Measurements from ENCODE around the gene SCARB1. TPM values are rescaled to one million over a fixed set of nuclear protein-coding genes. Genes with fewer than 3 reads are reported as not detected.

The SCARB1 gene
- total RNA-seq, 1 donor from 2014 or later: 10.2 TPM

DNA sequence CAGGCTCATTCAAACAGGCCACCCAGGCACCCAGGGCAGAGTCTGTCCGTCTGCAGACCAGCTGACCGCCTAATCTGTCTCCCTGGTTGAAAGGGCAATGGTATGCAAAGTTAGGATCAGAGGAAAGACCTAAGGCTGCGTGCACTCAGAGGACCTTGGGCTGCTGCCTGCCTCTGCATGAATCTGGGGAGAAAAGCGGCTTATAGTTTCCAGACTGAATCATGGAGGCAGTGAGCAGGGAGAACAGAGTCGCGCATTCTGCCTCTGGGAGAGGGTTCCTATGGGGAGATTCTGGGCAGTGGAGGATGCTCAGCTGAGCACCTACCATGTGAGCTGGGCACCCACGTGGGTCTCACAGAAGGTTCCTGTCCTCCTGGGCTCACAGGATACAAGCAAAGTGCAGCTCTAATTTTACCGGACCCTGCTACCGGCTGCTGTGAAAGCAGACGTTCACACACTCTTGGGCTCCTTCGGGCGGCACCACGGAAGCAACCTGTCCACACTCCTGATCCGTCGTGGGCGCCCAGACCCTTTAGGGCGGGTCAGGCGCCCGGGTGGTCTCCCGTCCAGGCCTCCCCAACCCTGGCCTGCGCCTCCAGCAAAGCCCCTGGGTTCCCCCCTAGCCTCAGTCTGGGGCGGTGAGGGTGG is 772 bp downstream of the SCARB1 start:
- ATAC-seq: peak; percentile 32

DNA sequence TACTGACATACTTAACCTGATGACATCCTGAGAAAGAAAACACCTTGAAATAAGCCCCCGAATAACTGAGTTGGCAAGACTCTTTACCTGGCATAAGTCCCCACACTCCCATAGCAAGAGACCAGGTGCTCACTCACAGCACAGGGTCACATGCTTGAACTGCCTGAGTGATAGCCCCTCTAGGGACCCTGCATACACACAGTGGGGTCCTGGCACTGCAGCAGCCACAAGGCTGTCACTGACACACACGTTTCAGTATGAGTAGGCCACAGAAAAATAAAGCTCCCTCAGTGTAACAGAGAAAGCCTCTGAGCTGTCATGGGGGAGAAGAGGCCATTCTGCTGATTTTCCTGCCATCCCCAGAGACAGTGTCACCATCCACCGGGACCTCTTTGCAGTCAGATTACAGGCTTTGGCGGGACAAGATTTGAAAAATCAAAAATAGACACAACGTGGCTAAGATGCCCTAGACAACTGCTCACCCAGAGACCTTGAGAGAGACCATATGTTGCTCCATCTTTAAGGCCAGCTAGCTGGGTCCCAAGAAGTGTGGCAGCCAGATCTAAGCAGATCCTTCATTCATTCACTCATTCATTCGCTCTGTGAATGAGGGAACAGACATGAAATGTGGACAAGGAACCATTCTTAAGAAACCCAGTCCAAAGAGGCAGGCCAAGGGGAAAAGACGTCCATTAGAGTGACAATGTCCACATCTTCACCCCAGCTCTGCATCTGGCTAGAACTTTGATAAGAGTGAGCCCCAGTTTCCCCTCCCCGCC is 1.6 kb downstream of the SCARB1 start:
- ATAC-seq: no peak

DNA sequence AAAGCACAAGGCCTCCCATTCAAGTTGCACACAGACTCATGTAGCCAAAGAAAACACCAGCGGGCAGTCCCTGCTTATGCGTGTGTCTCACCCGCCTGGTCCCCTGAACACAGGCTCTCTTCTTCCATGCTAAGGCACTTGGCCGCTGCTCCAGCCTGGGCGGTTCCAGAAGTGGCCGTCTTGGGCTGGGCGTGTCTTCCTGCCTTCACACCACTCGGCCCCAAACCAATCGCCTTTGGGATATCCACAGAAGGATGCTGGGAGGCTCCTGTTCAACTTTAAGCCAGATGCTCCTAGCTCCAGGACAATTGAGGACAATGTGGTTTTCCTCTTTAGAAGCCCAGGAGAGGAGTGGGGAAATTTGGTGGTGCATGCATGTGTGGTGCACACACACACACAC is 2.2 kb downstream of the SCARB1 start:
- peak; percentile 17 for ATAC-seq

DNA sequence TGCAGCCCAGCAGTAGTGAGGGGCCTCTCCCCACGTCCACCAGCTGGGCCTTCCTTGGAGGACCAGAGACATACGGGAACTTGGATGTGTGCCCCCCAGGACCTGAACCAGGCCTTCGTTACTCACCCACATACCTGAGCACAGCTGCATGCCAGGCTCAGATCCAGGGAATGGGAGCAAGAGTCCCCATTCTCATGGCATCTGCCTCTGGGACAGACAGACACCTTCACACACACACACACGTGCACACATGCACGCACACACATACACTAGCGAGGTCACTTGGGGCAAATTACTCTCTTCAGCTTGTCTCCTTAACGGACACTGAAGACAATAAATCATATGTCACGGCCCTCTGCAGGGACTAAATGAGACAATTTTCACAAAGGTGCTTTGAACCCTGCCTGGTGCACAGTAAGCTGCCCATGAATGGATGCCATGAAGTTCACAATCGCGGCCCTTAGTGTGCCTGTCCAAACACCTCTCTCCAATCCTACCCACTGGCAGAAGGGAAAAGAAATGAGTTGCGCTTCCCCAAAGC is 5.7 kb downstream of the SCARB1 start:
- ATAC-seq: no peak

DNA sequence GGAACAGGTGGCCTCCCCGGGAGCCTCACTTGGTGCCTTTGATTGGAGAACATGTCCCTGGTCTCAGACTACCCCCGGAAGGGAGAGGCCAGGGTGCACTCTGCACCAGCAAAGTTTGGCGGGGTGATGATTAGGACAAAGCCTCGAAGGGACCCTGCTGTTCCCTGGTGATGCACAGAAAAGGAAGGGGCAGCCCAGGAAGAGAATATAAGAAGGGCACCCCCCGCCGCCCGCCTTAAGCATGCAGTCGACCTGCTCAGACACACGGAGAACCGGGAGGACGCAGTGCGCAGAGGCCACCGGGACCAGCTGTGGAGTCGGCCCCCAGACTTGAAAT is 6.9 kb downstream of the SCARB1 start:
- no peak for ATAC-seq

DNA sequence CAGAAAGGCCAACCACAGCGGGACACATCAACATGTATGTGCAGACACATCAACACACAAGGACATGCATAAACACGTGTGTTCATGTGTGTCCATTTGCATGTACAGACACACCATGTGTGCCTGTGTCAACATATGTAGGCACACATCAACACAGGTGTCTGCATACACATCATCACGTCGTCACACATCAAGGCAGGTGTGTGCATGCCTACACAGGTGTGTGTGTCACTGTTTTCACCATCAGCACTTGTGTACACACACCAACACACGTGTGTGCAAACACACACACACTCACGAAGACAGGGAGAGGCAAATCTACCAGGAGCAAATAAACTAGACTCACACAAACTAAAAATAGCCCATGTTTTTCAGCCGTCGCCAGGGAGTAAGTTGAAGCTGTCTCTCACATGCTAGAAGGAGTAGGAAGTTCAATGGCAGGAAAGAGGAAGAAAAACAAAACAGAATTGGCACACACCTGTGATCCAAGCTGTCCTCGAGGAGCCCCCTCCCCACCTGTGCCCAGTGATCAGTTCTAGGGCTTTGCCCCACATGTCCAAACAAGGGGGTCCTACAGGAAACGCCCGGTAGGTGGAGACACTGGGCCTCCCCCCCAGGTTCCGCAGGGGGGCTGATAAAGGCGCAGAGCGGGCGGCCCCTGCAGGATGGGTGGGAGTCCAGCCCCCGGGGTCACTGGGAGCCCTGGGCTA is 7.4 kb downstream of the SCARB1 start:
- no peak for ATAC-seq

DNA sequence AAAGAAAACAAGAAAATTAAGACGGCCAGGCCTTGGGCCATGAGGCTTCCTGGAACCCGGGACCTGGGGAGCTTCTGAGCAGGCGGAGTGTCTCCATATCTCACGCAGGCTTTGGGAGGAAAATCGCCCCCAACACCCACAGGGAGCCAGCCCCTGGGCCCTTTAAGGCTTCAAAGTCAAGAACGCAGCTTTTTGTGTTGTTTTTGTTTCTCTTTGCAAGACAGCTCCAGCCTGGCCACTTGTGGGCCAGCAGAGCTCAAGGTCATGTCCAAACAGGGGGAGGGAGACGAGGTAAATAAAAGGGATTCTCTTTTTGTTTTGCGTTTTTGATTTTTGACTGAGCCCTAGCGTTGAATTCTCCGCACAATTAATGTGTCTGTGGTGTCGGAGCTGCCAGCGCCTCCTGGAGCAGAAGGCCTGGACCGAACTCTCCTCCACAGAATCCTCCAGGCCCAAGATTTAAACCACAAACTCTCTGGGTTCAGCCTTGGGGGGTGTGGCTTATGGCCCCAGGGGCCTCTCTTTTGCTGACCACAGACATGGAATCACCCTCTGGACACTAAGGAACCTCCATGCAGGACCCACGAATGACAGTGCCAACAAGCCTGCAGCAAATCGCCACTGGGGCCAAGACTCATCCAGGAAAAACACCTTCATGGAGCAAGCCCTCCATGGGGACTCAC is 8.2 kb downstream of the SCARB1 start:
- ATAC-seq: no peak

DNA sequence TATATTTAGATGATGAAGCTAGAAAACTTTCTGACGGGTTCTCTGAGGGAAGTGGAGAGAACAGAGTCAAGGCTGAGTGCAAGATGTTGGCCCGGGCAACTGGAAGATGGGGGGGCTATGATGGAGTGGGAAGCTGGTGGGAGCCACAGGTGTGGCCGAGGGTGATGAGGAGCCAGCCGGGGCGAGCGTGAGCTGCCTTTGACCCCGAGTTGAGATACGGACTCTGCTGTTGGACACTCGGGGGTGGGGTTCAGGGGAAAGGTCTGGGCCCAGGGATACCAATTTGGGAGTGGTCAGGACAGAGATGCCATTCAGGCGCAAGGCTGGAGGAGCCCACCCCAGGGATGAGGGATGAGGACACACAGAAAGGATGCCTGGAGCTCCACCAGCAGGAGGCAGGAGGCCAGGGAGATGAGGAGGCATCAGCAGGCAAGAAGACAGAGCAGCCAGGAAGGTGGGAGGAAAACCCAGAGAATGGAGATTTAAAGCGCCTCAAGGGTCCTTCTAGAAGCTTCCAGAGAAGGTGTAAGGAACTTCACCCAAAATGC is 9.0 kb downstream of the SCARB1 start:
- ATAC-seq: no peak

DNA sequence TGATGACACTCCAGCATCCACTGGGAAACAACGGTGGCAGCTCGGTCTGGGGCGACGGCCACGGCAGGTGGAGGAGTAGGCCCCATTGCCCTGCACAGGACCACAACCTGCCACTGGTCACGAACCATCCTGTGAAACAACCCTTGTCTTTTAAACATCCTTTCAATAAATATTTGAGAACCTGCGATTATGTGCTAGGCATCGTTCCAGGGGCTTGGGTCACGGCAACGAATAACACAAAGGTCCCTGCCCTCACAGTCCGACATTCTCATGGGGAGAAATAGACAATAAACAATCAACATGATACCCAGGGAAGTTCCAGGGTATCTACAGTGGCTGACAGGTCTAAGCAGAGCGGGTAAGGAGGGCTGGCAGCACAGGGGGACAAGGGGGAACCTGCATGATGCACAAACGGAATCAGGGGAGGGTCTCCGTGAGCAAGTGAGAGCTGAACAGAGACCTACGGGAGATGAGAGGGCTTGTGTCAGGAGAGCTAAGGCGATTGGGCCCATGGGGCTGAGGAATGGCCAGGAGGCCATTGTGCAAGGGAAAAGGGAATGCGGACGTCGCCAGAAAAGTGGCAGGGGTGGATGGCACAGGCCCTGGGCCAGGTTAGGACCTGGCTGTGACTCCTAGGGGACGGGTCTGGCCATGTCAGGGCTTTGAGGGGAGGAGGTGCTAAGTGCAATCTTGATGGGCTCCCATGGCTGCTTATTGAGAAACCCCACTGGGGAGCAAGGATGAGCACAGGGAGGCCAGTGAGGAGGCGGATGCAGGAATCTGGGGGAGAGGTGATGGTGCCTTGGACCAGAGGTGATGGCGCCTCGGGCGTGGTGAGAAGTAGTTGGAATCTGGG is 9.7 kb downstream of the SCARB1 start:
- no peak for ATAC-seq

DNA sequence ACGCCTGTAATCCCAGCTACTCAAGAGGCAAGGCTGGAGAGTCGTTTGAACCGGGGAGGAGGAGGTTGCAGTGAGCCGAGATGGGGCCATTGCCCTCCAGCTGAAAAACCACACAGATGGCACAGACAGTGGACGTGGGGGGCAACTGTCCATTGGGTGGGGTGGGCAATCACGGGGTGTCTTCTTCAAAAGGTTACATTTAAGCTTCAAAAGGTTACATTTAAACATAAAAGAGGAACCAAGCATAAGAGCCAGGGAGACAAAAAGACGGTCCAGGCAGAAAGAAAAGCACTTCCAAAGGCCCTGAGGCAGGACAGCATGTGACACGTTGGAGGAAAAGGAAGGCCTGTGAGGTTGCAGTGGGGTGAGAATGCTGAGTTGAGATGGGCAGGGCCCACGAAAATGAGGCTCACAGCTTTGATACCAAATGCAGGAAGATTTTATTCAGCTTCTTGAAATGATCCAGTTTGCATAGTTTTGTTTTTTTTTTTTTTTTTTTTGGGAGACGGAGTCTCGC is 10.7 kb downstream of the SCARB1 start:
- ATAC-seq: no peak

DNA sequence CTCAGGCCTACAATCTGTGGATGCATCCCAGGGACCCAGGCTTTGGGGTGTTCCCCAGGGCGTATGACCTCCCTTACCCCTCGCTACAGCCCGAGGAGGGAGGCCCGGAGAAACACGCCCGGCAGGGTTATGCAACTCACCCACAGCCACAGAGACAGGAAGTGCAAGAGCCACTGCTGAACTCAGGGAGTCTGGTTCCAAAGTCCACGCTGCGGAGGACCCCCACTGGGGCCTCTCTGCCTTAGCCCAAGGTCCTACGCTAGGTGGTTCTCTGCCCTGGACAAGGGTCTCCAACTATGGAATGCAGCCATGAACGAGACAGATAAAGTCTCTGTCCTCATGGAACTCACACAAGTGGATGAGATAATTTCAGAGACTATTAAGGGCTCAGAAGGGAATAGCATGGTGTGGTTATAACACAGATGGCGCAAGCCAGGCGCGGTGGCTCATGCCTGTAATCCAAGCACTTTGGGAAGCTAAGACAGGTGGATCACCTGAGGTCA is 11.3 kb downstream of the SCARB1 start:
- peak; percentile 50 for ATAC-seq

DNA sequence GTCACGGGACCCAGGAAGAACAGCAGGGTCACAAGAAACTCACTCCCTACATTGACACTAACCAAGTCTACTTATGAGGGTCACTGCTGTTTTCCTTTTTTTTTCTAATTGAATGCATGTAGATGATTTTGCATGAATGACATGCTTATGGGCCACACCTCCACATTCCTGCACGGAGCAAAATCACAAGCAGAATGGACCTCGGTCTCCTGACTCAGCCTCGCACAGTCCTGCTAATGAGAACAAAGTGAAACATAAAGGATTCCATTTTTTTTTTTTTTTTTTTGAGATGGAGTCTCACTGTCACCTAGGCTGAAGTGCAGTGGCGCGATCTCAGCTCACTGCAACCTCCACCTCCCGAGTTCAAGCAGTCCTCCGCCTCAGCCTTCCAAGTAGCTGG is 12.3 kb downstream of the SCARB1 start:
- no peak for ATAC-seq

DNA sequence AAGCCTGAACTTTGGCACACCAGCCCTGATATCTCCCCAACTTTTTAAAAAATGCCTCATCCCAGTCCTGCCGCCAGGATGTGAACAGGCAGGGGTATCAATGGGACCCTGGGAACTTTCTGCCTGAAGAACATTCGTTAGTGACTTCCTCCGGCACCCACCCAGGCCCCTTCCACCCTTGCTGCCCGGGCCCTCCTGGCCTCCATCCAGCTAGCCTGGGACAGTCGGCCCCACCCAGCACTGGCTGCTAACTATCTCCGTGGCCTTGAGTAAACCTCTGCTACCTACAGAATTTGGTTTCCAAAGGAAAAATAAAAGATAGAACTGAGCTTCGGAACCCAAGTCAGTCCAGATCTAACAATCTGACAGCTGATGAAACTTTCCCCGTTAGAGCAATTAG is 14.3 kb downstream of the SCARB1 start:
- ATAC-seq: no peak

DNA sequence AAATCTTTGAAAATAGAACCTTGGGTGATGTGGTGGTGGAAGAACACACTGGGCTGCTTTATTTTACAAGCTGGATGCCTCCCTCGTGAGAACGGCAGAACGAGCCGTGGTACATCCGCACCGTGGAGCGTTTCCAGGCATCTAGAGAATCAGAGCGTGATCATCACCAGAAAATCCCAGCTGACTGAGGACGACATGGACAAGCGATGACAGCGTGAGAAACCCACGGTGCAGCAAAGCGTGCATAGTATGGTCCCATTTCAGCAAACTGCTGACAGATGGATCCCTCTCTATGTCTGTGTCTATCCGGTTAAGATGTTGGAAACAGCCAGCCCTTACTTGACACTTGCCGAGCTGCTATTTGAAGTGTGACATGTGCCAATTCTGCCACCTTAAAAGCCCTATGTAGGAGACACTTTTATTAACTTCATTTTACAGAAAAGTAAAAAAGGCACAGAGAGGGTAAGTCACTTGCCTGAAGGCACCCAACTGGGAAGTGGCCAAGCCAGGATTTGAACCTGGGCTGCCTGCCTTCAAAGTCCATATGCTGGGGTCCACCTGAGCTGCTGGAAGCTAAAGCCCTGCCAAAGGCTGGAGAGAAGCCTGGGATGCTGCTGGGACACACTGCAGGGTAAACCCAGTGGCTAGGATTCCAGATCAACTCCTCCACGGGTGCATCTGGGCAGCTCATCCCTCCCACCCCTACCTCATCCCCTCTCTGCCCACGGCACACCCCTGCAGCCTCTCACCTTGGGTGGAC is 14.9 kb downstream of the SCARB1 start:
- no peak for ATAC-seq

DNA sequence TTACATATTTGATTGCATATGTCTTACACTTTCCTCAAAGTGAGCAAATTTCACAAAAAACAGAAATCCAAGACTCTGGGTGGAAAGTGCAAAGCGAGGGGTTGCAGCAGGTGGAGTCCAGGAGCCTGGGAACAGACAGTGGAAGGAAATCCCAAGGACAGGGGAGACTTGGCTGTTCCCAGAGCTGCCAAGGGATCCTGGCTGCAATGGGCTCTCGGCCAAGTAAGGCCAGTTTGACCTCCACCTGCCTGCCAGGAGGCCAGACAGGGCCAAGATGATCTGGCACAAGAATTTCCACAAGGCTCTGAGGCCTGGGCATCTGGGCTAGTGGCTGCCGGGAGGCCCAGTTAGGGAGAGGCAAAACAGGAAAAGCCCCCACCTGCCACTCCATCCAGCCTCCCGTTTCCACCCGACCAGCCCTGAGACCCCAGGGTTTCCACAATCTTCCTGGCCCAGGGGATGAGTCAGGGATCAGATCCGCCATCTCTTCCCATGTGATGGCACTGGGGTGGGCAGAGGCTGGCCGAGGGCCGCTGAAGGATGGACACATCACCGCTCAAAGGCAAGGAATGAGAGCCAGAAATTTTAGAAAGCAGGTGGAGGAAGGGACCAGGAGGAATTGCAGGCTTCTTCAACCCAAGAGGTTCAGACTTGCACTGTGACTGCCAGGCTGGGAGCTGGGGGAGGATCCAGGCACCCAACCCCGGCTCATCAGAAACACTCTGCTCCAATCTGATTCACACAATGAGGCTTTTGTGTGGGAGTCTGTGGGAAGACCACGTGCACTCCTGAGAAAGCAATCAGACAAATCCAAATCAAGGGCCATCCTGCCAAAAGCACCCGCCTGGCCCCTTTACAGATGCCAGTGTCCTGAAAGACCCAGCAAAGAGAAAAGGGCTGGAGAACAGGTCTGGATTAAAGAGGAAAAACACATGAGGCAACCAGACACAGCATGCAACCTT is 16.3 kb downstream of the SCARB1 start:
- no peak for ATAC-seq

DNA sequence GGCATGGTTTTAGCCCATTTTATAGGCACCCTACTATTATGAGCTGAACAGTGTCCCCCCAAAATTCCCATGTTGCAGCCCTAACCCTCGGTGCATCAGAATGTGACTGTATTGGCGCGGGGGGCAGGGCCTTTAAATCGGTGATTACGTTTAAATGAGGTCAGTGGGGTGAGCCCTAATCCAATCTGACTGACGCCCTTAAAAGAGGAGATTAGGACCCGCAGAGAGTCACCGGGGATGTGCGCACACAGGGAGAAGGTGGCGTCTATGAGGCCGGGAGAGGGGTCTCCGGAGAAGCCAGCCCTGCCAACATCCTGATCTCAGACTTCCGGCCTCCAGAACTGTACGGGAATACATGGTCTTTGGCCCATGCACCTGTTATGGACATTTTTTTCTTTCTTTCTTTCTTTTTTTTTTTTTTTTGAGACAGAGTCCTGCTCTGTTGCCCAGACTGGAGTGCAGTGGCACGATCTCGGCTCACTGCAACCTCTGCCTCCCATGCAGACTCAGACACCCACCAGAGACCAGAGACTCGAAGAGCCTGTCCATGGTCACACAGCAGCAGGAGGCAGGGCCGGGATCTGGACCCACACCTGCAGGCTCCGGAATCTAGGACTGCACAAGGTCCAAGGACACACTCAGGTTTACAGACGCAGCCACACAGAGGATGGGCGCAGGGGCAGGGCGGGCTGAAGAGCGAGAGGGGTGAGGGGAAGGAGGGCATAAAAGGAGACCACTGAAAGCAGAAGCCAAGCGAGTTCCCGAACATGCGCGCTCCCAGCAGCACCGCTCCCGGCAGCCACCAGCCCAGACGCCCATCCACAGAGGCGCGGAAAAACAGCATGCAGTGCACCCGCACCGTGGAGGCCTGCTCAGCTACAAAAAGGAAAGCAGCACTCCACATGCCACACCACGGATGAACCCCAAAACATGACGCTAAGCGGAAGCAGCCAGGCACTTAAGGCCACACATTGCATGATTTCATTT is 19.0 kb downstream of the SCARB1 start:
- ATAC-seq: no peak

DNA sequence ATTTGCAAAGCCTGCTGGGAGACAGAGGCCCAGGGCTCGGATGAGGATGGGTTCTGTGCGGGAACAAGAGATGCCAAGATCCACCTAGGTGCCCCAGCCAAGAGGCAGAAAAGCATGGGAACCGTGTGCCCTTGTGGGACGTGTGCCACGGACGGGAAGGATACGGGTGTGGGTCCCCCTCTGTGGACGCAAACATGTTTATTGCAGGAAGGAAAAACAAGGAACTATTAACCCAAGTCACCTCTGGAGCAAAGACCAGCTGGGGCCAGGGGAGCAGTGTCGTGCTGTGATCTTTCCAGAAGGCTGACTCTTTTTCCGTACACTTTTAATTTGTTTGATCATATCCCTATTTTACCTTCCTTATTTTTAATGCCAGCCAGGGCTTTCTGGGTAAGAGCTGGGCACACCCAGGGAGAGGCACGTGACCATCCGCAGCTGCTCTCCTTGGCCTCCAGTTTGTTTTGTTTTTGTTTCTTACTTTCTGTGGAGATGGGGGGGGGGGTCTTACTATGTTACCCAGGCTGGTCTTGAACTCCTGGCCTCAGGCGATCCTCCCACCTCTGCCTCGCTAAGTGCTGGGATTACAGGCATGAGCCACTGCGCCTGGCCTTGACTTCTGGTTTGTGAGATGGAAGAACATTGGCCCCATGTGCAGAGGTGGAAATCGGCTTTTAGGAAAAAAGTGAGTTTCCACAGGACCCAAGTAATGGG is 20.7 kb downstream of the SCARB1 start:
- no peak for ATAC-seq
